Stimulated activated CD8-positive, alpha-beta memory T cell treated with anti-CD3 and anti-CD28 coated beads, Interleukin-12 subunit alpha, Interleukin-12 subunit beta, amount 100 ng/mL, for 24 hours (primary cell): Measurements from ENCODE around the gene PIK3R5.

ENCODE experiments used
- DNase-seq: peaks from one replicate; pipeline ENCODE4 v3.0.0-alpha.2; 2020; ENCODE audit errors: extremely low read depth

The PIK3R5 gene

GRCh38 chr17:8924595-8924994, 40.9 kb downstream of the PIK3R5 start:
- no peak for DNase-seq

- DNase-seq = no peak
Observed at GRCh38 chr17:8923762-8924161, 41.7 kb downstream of the PIK3R5 start.

- no peak for DNase-seq
Observed at GRCh38 chr17:8922928-8923327, 42.6 kb downstream of the PIK3R5 start.

GRCh38 chr17:8922451-8922850, 43.1 kb downstream of the PIK3R5 start:
- DNase-seq = no peak

DNA sequence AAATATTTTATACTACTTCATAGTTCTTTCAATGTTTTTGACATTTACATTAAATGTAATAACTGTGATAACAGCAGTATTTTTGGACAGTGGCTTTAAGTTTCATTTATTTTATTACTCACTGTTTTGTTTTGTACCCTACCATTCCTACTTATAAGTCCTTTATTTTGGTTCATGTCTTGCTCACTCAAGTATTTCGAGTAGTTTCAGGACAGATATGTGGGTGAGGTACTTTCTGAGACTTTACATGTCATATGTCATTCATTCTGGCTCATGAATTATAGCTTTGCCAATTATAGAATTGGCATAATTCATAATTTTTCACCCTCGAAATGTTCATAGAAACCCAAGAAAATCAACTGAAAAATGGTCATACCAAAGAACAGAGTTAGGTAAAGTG, 44.4 kb downstream of the PIK3R5 start:
- DNase-seq = no peak

- DNase-seq = no peak
Observed at GRCh38 chr17:8918807-8919465, 46.6 kb downstream of the PIK3R5 start.

DNA sequence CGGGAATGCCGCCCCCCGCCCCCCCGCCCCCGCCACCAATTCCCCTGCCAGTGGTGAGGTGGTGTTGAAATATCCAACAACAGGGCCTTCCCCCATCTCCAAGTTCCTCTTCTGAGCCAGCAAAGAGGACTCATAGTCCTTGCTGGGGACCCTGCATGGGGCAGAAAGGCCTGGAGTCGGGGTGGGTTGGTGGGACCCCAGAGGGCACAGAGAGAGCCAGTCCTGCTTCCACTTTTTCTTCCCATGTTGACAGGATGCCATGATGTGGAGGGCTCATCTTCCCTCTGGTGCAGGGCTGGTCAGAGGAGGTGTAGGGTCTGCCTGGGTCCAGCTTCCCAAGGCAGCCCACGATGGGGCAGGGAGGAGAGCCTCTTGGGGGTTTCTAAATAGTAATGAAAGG, 49.0 kb downstream of the PIK3R5 start:
- no peak for DNase-seq

DNA sequence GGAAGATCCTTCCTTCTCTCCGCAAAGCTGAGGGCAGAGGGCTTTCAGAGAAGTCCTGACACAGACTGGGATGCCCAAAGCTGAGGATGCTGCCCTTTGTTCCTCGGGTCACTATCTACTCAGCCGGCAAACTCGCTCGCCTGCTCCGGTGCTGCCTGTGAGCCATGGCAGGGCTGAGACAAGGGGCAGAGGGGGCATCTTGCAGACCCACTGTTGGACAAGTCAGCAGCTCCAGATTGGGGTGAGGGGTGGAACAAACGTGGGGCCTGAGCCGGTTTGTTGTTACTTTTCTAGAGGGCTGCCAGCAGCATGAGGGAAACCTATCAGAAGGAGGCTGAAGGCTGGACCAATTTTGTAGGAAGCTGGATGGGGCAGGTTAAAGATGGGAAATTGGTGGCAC, 51.0 kb downstream of the PIK3R5 start:
- no peak for DNase-seq

DNA sequence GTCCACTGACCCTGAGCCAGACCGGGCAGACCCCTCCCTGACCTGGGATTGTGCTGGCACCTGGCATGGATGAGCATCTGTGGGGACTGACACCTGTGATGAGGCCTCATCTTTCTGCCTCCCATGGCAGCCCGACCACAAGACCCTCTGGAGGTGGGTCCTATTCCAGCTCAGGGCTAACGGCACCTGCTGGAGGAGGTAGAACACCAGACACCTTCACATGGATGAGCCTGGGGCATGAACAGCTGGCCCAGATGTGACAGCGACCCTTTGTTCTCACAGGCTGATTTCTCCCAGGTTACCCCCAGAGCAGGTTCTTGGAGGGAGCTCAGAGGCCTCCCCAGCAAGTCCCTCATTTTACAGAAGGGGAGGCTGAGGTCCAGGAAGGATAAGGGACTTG, 51.6 kb downstream of the PIK3R5 start:
- DNase-seq = no peak

DNA sequence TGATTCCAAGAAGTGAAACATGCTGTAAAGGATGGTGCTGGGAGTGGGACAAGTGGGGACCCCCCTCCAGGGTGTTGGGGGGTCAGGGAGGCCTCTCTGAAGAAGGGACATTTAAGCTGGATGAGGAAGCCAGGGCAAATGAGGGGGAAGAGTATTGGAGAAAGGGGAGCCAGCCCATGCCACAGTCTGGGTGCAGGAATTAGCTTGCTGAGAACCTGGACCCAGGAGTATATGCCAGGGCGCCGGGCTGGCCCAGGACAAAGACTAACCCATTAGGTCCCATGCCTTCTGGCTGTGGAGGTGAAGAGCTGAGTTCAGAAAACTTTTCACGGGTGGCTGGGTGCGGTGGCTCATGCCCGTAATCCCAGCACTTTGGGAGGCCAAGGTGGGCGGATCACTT, 52.4 kb downstream of the PIK3R5 start:
- DNase-seq = no peak

DNA sequence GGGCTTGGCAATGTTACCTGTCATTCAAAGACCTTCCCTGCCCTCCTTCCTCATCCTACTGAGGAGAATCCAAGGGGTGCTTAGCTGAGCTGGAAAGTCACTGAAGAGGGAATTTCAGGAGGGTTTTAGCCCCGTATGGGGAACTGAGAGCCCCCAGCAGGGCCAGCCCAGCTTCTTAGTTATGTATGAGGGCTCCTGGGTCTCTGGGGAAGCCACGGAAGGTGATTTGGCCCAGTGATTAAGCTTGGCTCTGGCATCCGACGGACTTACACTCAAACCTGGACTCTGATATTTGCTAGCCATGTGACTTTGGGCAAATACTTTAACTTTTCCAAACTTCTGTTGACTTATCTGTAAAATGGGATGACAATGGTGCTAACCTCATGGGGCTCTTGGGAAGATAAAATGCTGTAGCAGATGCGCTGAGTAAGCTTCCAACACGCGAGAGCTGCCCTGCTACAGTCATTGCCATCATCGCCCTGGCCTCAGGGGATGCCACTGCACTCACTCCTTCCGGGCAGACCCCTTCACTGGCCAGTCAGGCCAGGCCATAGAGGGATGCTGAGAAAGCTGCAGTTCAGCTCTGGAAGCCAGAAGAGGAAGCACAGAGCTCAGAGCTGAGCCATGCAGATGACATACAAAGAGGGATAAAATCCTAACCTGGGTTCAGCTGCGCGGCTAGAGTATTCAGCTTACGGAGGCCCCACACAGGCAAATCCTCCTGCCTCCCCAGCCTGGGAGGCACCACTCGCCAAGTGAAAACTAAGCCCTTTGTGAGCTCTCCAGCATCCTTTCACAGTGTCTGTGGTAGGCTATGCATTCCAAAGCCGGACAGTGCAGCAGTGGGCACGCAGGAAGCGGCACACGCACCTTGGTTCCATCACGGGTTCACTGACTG, 53.2 kb downstream of the PIK3R5 start:
- no peak for DNase-seq

DNA sequence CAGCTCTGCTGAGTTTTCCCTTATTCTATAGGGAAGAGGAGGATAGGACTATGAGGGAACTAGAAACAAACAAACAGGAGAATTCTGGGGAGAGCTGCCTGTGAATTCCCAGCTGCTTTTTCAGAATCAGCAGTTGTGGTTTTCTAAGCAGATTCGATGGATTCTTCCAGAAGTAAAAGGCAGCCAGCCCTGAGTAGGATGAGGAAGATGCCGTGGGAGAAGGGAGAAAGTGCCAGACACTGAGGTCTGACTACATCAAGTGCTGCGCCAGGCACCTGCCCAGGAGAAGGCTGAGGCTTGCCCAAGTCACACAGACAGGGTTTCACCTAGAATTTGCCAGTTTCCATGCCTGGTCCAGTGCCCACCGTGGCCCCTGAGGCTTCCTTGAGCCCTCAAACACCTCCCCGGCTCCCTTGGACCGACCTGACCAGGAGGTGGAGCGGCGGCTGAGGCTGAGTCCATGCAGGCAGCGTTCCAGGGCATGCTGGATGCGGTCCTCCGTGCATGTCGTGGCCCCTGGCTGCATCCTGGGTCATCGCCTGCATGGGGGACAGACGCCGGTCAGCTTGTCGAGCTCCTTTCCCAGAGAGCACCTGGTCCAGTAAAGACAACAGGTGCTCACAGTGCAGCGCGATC, 54.4 kb downstream of the PIK3R5 start:
- DNase-seq = no peak

DNA sequence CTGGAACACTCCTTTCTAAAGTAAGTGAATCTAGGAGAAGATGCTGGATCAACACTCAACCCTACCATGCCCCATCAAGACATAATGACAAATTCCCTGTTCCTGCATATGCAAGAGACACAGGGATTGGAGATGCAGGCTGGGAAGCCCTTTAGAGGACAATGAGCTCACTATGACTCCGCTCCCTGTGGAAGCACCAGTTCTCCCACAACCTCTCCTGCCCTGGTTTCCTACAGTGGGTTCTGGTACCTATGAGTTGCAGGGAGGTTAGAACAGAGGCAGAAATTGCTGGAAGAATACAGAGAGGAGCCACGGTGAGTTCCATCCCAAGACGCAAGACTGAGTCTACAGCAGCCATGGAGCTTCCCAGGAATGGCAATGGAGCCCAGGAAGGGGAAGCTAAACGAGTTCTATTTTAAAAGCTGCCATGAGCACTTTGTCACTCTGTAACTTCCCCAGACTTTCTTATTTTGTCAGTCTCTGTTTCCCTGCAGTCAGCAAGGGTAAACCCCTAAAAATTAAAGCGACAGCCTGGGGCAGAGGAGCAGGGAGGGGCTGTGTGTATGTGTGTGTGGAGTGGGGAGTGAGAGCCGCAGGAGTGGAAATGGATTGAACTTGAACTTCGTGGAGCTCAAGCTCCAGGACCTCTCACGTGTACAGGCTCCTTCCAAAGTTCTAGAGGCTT, 55.8 kb downstream of the PIK3R5 start:
- no peak for DNase-seq

DNA sequence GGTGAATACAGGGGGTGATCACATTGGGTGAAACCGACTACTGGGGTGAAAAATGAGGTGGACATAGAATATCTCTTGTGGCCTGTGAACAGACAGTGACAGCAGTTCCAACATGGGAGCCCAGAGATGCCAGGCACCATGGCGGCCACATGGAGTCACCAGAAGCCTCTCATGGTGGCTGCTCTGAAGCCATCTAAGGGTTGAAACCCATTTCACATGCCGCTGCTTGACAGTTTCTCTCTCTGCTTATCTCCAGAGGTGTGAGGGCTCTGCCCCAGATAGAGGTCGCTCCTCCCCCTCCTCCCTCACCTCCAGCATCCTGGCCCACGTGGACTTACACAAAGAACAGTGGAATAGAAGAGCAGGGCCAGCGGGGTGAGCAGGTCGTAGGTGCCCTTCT, 60.2 kb downstream of the PIK3R5 start:
- no peak for DNase-seq

- no peak for DNase-seq
Observed at GRCh38 chr17:8904686-8905085, 60.8 kb downstream of the PIK3R5 start.

DNA sequence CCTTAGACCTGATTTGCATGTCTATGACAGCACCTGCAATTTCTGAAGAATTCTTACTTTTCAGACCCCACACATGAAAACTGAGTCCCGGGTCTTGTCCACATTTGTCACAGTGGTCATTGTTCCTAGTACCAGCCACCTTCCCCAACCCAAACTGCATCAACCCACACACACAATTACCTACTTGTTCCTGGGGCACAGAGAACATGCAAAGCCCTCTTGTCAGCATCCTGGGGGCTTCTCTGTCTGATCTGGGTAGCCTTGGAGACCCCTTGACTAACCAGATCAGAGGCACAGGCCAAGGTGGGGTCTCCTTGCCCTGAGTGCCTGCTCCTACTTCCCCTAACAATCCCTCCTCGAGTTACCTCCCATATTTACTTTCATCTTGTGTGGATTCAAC, 61.3 kb downstream of the PIK3R5 start:
- DNase-seq = no peak

GRCh38 chr17:8900626-8901585, 64.6 kb downstream of the PIK3R5 start:
- no peak for DNase-seq

DNA sequence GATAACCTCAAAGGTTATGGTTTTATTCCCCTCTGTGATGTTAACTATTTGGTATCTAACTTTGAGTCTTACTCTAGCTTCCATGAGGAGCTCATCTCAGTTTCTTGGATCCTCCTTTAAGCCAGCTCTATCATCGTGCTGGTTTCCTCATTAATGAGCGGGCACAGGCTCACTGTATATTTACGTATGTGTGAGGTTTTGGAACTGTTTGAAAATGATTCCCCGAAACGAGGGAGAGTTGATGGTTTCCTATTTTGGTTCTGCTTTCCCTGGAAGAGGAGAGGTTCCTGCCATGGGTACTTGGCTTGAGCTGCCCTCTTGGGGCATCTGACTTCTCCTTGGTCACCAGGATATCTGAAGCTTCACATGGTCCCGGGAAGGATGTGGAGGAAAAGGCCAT, 65.3 kb downstream of the PIK3R5 start:
- no peak for DNase-seq

DNA sequence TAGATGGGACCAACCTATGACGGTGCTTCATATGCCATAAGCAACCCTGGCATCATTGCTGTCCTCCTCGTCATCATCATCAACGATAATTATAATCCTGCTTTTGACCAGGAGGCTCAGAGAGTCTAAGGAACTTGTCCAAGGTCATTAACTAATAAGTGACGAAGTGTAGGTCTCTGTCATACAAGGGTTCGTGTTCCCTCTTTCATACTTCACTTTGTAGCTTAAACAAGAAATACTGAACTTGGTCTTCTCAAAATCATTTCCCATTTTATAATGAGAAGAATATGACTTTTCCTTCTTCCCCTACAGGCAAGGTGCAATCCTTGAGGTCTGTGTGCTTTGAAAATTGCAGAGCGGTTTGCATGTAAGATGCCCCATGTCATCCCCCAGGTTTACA, 66.9 kb downstream of the PIK3R5 start:
- no peak for DNase-seq

GRCh38 chr17:8898126-8898525, 67.4 kb downstream of the PIK3R5 start:
- no peak for DNase-seq
